GM12891 (cell line): ENCODE data around the gene FAM47E.

Source experiments
- DNase-seq: peaks from one replicate; pipeline ENCODE4 v3.0.0; 2011; ENCODE audit warnings: low spot score; ENCODE audit not compliant: insufficient read length
- FAIRE-seq: peaks from 2 replicates; lab custom pipeline; 2011; peaks lifted over from hg19 to GRCh38; lab: Jason Lieb, UNC
- PAX5 ChIP-seq: IDR thresholded peaks from 2 replicates; pipeline ENCODE4 v1.6.1; 2011; ENCODE audit warnings: low read length, moderate library complexity, mild to moderate bottlenecking; ENCODE audit not compliant: insufficient read depth, severe bottlenecking
- POLR2A ChIP-seq: IDR thresholded peaks from 2 replicates; pipeline ENCODE4 v1.6.1; 2011; ENCODE audit warnings: low read depth, low read length, control low read depth
- POLR2AphosphoS5 ChIP-seq: IDR thresholded peaks from 2 replicates; pipeline ENCODE4 v1.6.1; 2011; ENCODE audit warnings: low read depth, low read length, control low read depth
- POU2F2 ChIP-seq: IDR thresholded peaks from 2 replicates; pipeline ENCODE4 v1.6.1; 2011; ENCODE audit warnings: low read depth, mild to moderate bottlenecking, control low read depth, low read length, moderate library complexity
- SPI1 ChIP-seq: IDR thresholded peaks from 2 replicates; pipeline ENCODE4 v1.6.1; 2011; ENCODE audit warnings: low read depth, low read length, control low read depth
- TAF1 ChIP-seq: IDR thresholded peaks from 2 replicates; pipeline ENCODE4 v1.6.1; 2011; ENCODE audit warnings: low read depth, low read length, control low read depth

Gene FAM47E

GRCh38 chr4:76296286-76296820 lies 44.8 kb downstream of the FAM47E start:
- TF ChIP-seq POLR2A (no peak), SPI1 (peak; percentile 48; the same call in 1 of the 2 replicates)
- FAIRE-seq, result no peak

GRCh38 chr4:76298227-76298626 lies 46.7 kb downstream of the FAM47E start:
- TF ChIP-seq SPI1 (no peak), POU2F2 (no peak), PAX5 (no peak), POLR2AphosphoS5 (no peak), POLR2A (no peak), TAF1 (no peak)
- DNase-seq (no peak), FAIRE-seq (no peak)

More at GRCh38 chr4:76296286-76296820, 44.8 kb downstream of the FAM47E start:
- DNase-seq, result no peak

- TF ChIP-seq TAF1 (no peak), POU2F2 (no peak), SPI1 (peak; percentile 56)
- DNase-seq, result no peak
- FAIRE-seq, result no peak
These were observed 48.5 kb downstream of the FAM47E start for GRCh38 chr4:76300012-76300411.

GRCh38 chr4:76301068-76301774 lies 49.7 kb downstream of the FAM47E start:
- DNase-seq (peak; percentile 63), FAIRE-seq (peak; percentile 97)
- TF ChIP-seq POLR2AphosphoS5 (no peak), POU2F2 (0 out of 2 replicates have a peak, but pooled peaks have one; percentile 21), PAX5 (peak; percentile 65)

GRCh38 chr4:76301775-76302162 lies 50.2 kb downstream of the FAM47E start:
- TF ChIP-seq POLR2AphosphoS5, result no peak
- no peak for TF ChIP-seq TAF1
- no peak for TF ChIP-seq SPI1
- no peak for TF ChIP-seq POU2F2
- no peak for TF ChIP-seq POLR2A
- no peak for TF ChIP-seq PAX5
- FAIRE-seq (no peak), DNase-seq (no peak)

- FAIRE-seq (no peak), DNase-seq (no peak)
- no peak for TF ChIP-seq POLR2A
- no peak for TF ChIP-seq SPI1
- TF ChIP-seq POLR2AphosphoS5, result no peak
- TF ChIP-seq TAF1, result no peak
- no peak for TF ChIP-seq PAX5
- TF ChIP-seq POU2F2, result no peak
These were observed 51.4 kb downstream of the FAM47E start for GRCh38 chr4:76302826-76303438.

- no peak for DNase-seq
- TF ChIP-seq SPI1 (no peak), POLR2A (no peak), POU2F2 (no peak), POLR2AphosphoS5 (no peak), TAF1 (no peak), PAX5 (no peak)
- FAIRE-seq, result no peak
These were observed 53.6 kb downstream of the FAM47E start for GRCh38 chr4:76305033-76305687.

GRCh38 chr4:76305971-76306881 lies 54.7 kb downstream of the FAM47E start, which contains the start of gene STBD1:
Gene STBD1 (plus strand): TSS chr4:76306733. CDS start chr4:76306770, 37 bp downstream.
- FAIRE-seq (peak; percentile 63), DNase-seq (peak; percentile 27)
- no peak for TF ChIP-seq POLR2AphosphoS5
- no peak for TF ChIP-seq POLR2A
- TF ChIP-seq POU2F2, result no peak
- TF ChIP-seq SPI1, result no peak
- TF ChIP-seq PAX5, result no peak
- no peak for TF ChIP-seq TAF1
